GM12864 (cell line): ENCODE data around the gene ELMOD1.

Experiments
- DNase-seq: peaks from one replicate; pipeline ENCODE4 v3.0.0-alpha.2; 2011; ENCODE audit warnings: low read depth
- H3K4me3 ChIP-seq: 2 replicates; pipeline ENCODE4 v1.5.1; 2011; ENCODE audit warnings: mild to moderate bottlenecking, low read depth, low read length, control low read depth
- TF ChIP-seq, protein P1 (sequence below): IDR thresholded peaks from 2 replicates; pipeline ENCODE4 v1.5.1; 2011; ENCODE audit warnings: low read depth, mild to moderate bottlenecking, moderate library complexity, low read length, control low read depth, inconsistent platforms; ENCODE audit errors: missing control alignments

The ELMOD1 gene

DNA sequence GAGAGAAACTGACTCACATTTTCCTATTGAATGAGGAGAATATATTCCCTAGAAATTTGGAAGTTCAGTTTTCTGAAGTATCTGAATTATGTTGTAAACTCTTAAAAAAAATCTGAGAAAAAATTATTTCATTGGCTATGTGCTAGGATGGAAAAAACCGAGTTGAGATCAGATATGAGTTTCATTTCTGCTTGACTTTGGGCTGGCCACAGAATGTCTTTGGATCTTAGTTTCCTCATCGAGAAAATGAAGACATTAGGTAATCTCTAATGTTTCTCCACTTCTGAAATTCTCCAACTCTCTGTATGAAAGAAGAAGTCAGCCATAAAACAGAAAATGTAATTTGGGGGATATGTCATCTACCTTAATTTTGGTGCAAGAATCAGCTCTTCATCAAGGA, 92.1 kb downstream of the ELMOD1 start:
- TF ChIP-seq, protein P1, sequence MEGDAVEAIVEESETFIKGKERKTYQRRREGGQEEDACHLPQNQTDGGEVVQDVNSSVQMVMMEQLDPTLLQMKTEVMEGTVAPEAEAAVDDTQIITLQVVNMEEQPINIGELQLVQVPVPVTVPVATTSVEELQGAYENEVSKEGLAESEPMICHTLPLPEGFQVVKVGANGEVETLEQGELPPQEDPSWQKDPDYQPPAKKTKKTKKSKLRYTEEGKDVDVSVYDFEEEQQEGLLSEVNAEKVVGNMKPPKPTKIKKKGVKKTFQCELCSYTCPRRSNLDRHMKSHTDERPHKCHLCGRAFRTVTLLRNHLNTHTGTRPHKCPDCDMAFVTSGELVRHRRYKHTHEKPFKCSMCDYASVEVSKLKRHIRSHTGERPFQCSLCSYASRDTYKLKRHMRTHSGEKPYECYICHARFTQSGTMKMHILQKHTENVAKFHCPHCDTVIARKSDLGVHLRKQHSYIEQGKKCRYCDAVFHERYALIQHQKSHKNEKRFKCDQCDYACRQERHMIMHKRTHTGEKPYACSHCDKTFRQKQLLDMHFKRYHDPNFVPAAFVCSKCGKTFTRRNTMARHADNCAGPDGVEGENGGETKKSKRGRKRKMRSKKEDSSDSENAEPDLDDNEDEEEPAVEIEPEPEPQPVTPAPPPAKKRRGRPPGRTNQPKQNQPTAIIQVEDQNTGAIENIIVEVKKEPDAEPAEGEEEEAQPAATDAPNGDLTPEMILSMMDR: no peak
- no peak overlapping the region for H3K4me3 ChIP-seq
- DNase-seq: no peak

DNA sequence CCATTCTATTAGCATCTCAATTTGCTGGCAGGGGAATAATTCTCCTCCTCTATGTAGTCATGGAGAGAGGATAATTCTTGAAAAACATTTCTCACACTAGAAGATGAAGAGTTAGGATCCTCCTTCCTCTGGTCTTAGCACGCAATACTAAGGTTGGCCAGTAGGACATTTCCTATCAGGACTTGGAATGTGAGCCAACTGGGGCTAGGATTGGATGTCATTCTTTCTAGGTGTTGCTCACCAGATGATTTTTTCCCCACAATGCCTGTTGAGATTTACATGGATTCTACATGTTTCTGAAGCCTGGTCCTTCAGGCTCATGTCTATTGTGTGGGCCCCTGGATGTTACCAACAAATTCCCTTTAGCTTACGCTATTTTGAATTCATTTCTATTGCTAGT, 92.9 kb downstream of the ELMOD1 start:
- TF ChIP-seq, protein P1: peak; percentile 52
- no peak for DNase-seq
- no peak overlapping the region for H3K4me3 ChIP-seq

DNA sequence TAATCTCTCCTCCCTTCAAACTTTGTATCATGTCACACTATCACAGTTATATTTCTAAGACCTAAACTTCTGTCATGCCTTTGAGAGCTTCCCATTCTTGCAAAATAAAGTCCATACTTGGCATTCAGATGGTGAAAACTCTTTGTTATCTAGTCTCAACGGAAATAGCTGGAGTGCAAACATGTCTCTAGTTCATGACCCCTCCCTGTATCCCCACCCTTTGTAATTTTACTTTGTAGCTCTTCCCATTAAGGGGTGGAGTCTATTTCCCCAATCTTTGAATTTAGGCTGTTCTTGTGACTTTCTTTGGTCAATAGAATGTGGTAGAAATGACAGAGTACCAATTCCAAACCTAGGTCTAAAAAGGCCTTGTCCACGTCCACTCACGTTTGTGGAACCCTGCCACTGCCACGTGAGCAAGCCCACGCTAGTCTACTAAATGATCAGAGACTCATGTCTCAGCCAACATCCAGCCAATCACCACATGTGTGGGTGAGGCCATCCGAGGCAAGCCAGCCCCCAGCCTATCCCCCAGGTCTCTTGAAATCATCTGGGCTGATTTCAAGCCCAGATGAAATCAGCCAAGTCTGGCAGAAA, 97.5 kb downstream of the ELMOD1 start:
- no peak overlapping the region for H3K4me3 ChIP-seq
- no peak for DNase-seq
- TF ChIP-seq, protein P1: no peak

DNA sequence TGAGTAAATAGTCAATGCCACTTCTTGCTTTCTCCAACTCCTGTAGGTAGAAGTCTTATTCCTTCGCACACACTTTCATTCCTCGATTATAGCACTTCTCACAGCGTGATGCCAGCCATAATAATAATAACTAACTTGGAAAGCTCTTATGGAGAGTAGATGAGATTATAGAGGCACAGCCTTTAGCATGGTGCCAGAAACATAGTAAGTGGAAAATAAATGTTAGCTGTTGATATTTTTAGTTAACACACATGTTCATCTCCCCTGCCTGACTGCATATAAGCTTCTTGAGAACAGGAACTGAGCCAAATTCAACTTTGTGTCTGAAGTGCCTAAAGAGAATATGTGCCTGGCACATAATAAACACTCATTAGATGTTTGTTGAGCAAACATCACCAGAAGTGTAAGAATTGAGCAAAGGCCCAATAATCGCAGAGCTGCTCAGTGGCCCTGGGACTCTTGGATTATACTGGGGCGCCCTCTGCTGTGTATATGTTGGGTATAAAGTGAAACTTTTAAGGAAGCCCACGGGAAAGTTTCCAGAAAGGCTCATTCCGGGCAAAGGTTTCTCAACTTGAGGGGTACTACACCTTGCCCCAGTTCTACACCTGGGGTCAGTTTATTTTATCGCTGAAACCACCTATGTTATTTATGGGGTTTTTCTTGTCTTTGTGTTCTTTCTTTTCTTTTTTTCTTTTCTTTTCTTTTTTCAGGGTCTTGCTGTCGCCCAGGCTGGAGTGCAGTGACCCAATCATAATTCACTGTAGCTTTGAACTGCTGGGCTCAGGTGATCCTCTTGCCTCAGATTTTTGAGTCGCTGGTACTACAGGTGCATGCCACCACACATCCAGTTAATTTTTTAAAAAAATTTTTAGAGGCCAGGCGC, 98.6 kb downstream of the ELMOD1 start:
- no peak overlapping the region for H3K4me3 ChIP-seq
- DNase-seq: peak; percentile 13

DNA sequence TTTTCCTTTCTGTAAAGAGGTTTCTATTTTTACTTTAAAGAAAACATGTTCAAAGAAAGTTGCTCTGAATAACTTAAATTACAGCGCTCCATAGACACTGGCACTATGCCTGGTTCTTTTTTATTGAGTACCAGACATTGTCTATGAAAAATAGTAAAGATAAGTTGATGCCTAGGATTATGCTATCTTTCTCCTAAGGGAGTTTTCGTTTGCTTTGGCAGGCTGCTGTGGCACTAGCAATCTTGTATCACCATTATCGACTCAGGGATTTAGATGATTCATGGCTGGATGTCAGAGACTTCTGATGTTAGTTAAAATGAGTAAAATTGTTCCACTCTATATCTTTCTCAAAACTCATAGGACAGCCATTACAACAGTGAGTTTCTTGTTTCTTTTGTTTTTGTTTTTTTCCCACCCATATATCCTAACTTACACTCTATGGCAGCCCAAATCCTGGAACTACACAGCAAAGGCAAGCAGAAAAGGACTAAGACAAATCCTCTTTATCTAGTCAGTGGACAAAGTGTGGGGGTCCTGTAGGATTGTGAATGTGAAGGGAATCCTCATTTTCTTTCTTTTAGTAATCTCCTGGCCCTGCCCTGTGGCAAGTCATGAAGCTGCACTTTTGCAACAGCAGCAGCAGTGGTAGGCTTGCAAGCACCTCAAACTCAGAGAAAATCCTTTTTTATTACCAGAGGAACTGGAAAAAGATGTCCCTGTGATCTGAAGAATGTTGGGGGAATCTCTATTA, 100.2 kb downstream of the ELMOD1 start:
- TF ChIP-seq, protein P1: no peak
- no peak for DNase-seq
- H3K4me3 ChIP-seq: no peak overlapping the region

More for the DNA sequence above, 98.6 kb downstream of the ELMOD1 start:
- TF ChIP-seq, protein P1: peak; percentile 50

DNA sequence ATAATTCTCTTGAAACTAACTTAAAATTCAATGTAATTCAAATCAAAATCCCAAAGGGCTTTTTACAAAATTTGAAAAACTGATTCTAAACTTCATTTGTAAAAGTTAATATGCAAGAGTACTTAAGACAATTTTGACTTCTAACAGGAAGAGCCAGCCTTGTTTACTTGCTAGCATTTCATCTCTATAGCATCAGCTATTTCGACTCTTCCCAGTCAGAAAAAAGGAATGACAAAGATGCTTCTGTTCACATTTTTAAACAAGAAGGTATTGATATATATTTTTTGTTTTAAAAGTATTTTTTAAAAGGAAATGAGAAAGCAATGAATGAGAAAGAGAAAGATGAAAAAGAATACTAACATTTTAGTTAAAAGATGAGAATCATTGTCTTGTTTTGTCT, 104.5 kb downstream of the ELMOD1 start:
- TF ChIP-seq, protein P1: no peak
- no peak overlapping the region for H3K4me3 ChIP-seq
- DNase-seq: no peak
